GM06990 (cell line): Measurements from ENCODE around the gene DARS1.
"Not testable (repeated sequence)": the region's sequence is repeated elsewhere in the genome, so short reads cannot be mapped to it uniquely, and the experiment has no call there.

Experiments
- DNase-seq: peaks from one replicate; pipeline ENCODE4 v3.0.0-alpha.2; 2011; ENCODE audit not compliant: insufficient read length; ENCODE audit errors: extremely low read depth
- H3K27me3 ChIP-seq: replicated peaks from 2 replicates; pipeline ENCODE4 v1.6.0; 2011; ENCODE audit warnings: low read length; ENCODE audit not compliant: control insufficient read depth, insufficient read depth
- H3K36me3 ChIP-seq: 2 replicates; pipeline ENCODE4 v1.5.1; 2011; ENCODE audit warnings: low read length; ENCODE audit not compliant: control insufficient read depth, insufficient read depth
- H3K4me3 ChIP-seq: replicated peaks from 2 replicates; pipeline ENCODE4 v1.5.1; 2011; ENCODE audit warnings: low read depth, mild to moderate bottlenecking, control low read depth, low read length
- TF ChIP-seq, protein P1 (sequence below): IDR thresholded peaks from 2 replicates; pipeline ENCODE4 v1.5.1; 2011; ENCODE audit warnings: low read length, control low read depth, mild to moderate bottlenecking, inconsistent platforms; ENCODE audit not compliant: insufficient read depth, poor library complexity, severe bottlenecking

The DARS1 gene

DNA sequence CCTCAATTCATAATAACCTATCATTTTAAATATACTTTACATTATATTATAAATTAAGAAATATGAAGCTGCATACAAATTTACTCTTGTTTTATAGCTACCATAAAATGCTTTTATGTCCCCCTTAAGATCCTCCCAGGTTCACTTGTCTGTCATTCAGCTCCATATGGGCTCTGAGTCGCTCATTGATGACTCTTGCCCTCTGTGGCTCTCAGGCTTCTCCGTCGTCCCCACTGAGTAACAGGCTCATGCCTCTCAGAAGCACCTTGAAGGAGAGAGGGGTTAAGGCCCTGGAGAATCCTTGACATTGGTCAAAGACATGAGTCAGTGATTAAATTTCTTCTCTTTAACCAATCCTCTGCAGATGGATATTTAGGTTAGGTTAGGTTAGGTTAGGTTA lies 103.0 kb downstream of the DARS1 start:
- H3K36me3 ChIP-seq = no peaks in the 10 kb centered on the region
- H3K4me3 ChIP-seq = no peak overlapping the region
- peaks cover 2% of the 10 kb centered on the region; the same call in 1 of the 2 replicates for H3K27me3 ChIP-seq
- TF ChIP-seq, protein P1, sequence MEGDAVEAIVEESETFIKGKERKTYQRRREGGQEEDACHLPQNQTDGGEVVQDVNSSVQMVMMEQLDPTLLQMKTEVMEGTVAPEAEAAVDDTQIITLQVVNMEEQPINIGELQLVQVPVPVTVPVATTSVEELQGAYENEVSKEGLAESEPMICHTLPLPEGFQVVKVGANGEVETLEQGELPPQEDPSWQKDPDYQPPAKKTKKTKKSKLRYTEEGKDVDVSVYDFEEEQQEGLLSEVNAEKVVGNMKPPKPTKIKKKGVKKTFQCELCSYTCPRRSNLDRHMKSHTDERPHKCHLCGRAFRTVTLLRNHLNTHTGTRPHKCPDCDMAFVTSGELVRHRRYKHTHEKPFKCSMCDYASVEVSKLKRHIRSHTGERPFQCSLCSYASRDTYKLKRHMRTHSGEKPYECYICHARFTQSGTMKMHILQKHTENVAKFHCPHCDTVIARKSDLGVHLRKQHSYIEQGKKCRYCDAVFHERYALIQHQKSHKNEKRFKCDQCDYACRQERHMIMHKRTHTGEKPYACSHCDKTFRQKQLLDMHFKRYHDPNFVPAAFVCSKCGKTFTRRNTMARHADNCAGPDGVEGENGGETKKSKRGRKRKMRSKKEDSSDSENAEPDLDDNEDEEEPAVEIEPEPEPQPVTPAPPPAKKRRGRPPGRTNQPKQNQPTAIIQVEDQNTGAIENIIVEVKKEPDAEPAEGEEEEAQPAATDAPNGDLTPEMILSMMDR = no peak
- DNase-seq = no peak

DNA sequence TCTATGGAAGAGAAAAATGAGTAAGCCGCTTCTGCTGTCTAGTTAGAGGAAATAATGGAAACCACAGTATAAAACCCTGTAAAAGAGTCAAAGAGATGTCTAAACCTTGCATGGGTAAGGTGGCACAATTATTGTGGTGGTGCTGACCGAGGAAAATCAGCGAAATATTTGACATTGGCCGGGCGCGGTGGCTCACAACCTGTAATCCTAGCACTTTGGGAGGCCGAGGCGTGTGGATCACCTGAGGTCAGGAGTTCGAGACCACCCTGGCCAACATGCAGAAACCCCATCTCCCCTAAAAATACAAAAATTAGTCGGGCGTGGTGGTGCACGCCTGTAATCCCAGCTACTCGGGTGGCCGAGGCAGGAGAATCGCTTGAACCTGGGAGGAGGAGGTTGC lies 108.7 kb downstream of the DARS1 start:
- H3K4me3 ChIP-seq = peak overlapping the region; percentile 76
- DNase-seq, H3K27me3 ChIP-seq, H3K36me3 ChIP-seq: not testable (repeated sequence)

DNA sequence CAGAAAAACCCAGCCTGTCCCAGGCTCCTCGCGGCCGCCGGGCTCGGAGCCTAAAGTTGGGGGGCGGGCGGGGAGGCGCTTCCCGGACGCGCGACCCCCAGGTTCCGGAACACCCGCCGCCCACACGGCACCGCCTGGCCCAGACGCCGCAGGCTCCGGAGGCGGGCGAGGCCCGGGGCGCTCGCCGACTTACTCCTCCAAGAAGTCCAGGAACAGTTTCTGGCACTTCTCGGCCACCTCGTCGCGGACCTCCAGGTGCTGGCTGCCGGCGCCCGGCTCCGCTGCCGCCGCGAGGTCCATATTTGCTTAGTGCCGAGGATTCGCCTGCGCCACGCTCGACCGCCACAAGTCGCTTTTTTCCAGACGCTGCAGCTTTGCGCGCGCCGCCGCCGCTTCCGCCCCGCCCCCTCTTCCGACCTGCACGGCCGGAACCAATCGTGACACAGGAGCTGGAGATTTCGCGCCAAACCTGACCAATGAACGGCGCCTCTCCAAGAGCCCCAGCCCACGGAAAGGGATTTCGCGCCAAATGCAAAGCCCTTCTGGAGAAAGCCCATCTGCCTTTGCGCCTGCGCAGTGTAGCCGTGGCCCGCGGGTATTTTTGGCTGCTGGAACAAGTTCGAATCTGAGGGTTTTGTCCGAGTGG lies 109.2 kb downstream of the DARS1 start, which contains the start of gene MCM6:
Gene MCM6, minus strand, starts transcription at position 378 of the 646 bp plus-strand sequence. Its CDS starts 78 bp downstream, at position 300.
- DNase-seq = peak; percentile 98
- peak within 1 kb of the TSS; percentile 76 for H3K4me3 ChIP-seq
- H3K27me3 ChIP-seq = no peaks in the 10 kb centered on the region
- H3K36me3 ChIP-seq = no peaks in the 10 kb centered on the region; the same call in 1 of the 2 replicates
- TF ChIP-seq, protein P1 = no peak

DNA sequence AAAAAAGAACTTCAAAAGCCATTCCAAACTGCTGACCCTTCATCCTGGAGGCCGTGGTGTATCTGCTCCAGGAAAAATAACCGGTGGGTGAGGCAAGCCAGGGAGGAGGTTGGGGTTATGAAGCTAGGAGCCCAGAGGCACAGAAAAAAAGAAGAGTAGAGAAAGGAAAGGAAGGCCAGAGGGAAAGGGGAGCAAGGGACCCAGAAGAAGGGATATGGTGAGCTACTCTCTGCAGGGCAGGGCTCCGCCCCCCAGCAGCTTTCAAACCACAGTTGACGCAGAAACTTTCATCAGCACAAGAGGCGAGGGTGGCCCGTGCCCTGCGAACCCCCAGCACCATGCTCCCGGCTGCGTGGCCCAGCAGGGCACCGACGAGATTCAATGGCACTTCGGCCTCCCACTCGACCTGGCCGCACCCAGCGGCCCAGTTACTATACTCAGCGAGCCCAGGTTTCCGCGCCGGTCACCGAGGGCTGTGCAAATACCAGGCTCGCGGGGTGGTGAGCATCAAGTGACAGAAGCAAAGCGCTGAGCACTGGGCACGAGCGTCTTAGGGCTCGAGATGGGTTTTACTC lies 109.8 kb downstream of the DARS1 start:
- Histone ChIP-seq H3K27me3 (no peaks in the 10 kb centered on the region), H3K4me3 (peak overlapping the region; percentile 76)
- TF ChIP-seq, protein P1 = no peak

DNA sequence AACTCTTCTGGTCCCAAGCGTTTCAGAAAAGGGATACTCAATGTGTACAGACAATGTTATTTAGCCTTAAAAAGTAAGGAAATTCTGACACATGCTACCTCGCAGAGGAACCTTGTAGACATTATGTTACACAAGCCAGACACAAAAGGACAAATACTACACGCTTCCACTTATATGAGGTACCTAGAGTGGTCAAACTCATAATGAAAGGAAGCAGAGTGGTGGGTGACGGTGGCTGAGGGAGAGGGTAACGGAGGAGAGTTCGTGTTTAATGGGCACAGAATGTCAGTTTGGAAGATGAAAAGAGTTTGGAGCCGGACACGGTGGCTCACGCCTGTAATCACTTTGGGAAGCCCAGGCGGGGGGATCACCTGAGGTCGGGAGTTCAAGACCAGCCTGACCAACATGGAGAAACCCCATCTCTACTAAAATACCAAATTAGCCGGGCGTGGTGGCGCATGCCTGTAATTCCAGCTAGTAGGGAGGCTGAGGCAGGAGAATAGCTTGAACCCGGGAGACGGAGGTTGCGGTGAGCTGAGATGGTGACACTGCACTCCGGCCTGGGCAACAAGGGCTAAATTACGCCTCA lies 110.6 kb downstream of the DARS1 start:
- DNase-seq = no peak
- TF ChIP-seq, protein P1 = no peak
- no peaks in the 10 kb centered on the region; the same call in 1 of the 2 replicates for H3K36me3 ChIP-seq
- peak overlapping the region; percentile 76 for H3K4me3 ChIP-seq
- no peaks in the 10 kb centered on the region for H3K27me3 ChIP-seq

More for the DNA sequence above, 109.8 kb downstream of the DARS1 start:
- H3K36me3 ChIP-seq = no peaks in the 10 kb centered on the region; the same call in 1 of the 2 replicates
- peak; percentile 78 for DNase-seq

DNA sequence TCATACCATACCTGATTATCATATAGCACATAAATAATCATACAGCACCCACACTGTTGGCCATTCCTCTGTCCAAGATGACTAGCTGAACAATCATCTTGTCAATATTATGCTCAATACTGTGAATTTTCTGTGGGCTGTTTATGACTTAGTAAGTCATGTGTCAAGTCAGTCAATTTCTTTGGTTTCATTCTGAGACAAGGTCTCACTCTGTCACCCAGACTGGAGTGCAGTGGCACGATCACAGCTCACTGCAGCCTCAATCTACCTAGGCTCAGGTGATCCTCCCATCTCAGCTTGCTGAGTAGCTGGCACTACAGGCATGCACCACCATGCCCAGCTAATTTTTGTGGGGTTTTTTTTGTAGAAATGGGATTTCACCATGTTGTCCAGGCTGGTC lies 114.9 kb downstream of the DARS1 start:
- Histone ChIP-seq H3K27me3 (no peaks in the 10 kb centered on the region), H3K36me3 (peaks cover 4% of the 10 kb centered on the region), H3K4me3 (no peak overlapping the region)
- TF ChIP-seq, protein P1 = no peak
- DNase-seq = no peak
